ENCODE data around the gene WDR70. TPM values are rescaled to one million over a fixed set of nuclear protein-coding genes. Genes with fewer than 3 reads are reported as not detected.
"Not testable (repeated sequence)": the region's sequence is repeated elsewhere in the genome, so short reads cannot be mapped to it uniquely, and the experiment has no call there.

Gene WDR70
- 10 to 100 TPM; 30.3 to 33.6 (median 32.6) TPM for total RNA-seq

DNA sequence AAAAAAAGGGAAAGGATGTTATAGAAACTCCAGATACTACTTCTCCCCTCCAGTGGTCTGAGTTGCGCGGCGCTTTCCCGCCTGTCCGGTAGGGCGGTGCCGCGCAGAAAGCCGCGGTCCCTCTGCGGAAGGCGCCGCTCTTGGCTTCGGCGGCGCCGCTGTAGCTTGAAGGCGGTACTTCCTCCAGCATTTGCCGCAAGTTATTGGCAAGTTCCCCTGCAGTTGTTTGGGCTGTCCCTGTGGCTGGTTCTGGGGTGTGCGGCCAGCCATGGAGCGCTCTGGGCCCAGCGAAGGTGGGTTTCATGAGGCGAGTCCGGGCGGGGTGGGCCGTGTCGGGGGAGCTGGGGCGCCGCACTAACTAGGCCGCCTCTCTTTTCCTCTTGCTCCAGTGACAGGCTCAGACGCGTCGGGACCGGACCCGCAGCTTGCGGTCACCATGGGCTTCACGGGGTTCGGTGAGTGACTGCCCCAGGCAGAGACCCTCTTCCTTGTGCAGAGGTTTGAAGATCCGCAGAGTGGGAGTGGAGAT lies at the start of gene WDR70:
WDR70 (plus strand) TSS at position 219 of the 529 bp plus-strand sequence; CDS start at position 269, 50 bp downstream.
- TF ChIP-seq, protein P1, sequence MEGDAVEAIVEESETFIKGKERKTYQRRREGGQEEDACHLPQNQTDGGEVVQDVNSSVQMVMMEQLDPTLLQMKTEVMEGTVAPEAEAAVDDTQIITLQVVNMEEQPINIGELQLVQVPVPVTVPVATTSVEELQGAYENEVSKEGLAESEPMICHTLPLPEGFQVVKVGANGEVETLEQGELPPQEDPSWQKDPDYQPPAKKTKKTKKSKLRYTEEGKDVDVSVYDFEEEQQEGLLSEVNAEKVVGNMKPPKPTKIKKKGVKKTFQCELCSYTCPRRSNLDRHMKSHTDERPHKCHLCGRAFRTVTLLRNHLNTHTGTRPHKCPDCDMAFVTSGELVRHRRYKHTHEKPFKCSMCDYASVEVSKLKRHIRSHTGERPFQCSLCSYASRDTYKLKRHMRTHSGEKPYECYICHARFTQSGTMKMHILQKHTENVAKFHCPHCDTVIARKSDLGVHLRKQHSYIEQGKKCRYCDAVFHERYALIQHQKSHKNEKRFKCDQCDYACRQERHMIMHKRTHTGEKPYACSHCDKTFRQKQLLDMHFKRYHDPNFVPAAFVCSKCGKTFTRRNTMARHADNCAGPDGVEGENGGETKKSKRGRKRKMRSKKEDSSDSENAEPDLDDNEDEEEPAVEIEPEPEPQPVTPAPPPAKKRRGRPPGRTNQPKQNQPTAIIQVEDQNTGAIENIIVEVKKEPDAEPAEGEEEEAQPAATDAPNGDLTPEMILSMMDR (IDR thresholded peaks at IDR 0.05; ENCODE audit: low read depth) = not testable (repeated sequence)

DNA sequence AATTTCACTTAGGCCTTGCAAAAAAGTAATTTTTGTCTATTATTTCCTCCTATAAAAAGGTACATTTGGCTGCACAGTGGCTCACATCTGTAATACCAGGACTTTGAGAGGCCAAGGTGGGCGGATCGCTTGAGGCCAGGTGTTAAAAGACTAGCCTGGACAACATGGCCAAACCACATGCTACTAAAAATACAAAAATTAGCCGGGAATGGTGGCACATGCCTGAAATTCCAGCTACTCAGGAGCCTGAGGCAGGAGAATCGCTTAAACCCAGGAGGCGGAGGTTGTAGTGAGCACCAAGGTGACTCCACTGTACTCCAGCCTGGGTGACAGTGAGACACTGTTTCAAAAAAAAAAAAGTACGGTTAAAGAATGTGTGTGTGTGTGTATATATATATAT lies 24.0 kb upstream of the WDR70 start:
- TF ChIP-seq, protein P1 (IDR thresholded peaks at IDR 0.05; ENCODE audit: low read depth) = no peak

GRCh38 chr5:37370550-37370863 lies 8.6 kb upstream of the WDR70 start:
- TF ChIP-seq, protein P1 (IDR thresholded peaks at IDR 0.05; ENCODE audit: low read depth) = no peak

DNA sequence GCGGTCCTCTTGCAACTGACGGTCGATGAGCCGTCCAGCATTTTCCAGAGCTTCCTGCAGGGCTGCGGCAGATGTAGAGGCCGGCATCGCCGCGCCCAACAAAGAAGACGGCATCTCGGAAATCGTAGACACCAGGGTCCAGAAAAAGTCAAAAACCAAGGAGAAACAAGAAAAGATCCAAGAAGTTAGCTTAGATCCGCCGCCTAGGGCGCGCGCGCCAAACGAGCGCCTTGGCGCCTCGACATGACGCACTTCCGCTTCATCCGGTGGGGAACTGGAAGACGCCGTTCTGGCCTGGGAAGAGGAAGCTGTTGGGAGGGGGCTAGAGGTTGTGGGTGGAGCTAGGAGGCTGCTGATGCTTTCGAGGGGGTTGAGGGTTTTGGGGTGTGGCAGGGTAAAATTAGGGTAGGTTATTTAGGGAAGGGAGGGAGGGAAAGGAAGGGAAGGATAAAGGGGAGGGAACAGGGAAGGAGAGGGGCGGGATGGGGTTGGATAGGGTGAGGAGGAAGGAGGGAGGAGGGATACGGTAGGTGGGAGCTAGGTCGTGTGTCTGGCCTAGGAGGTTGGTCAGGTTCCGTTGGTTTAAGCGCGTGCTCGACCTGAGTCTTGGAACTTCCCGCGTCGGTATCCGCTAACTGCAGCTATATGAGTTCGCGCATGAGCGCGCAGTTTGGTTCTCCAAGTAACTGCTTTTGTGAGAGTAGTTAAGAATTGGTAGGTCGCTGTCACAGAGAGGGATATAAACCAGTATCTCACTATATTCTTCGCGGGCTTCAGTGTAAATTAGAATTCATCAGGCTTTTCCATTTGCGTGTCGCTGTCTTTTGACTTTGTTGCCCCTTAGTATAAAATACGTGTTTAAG lies 8.0 kb upstream of the WDR70 start, which contains the start of gene NUP155:
NUP155 (minus strand) TSS at position 243 of the 863 bp plus-strand sequence; CDS start at position 114, 129 bp downstream.
- TF ChIP-seq, protein P1 (IDR thresholded peaks at IDR 0.05; ENCODE audit: low read depth) = no peak

DNA sequence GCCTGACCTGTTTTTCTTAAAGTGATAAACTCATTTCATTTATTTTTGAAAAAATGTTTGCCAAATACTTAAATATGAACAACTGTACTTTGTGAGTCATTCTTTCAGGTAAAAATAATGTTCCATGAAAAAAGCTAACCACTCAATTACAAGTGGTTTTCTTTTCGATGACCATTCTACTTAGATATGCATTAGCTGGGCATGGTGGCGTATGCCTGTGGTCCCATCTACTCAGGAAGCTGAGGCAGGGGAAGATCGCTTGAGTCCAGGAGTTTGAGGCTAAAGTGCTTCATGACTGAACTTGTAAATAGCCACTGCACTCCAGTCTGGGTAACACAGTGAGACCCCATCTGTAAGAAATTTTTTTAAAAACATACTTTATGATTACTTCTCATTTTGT lies 4.0 kb upstream of the WDR70 start:
- TF ChIP-seq, protein P1 (IDR thresholded peaks at IDR 0.05; ENCODE audit: low read depth) = no peak

DNA sequence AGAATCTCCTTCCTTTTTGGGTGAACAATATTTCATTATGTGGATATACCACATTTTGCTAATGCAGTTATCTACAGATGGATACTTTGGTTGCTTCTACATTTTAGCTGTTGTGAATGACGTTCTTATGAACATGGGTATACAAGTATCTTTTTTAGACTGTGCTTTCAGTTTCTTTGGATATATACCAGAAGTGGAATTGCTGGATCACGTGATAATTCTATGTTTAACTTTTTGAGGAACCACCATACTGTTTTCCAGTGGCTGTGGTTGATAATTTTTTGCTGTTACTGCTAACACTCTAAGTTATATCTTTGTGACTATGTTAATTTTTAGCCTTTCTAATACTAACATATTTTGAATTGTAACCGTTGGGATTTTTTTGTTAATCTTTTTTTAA lies 12.5 kb downstream of the WDR70 start:
- TF ChIP-seq, protein P1 (IDR thresholded peaks at IDR 0.05; ENCODE audit: low read depth) = no peak

DNA sequence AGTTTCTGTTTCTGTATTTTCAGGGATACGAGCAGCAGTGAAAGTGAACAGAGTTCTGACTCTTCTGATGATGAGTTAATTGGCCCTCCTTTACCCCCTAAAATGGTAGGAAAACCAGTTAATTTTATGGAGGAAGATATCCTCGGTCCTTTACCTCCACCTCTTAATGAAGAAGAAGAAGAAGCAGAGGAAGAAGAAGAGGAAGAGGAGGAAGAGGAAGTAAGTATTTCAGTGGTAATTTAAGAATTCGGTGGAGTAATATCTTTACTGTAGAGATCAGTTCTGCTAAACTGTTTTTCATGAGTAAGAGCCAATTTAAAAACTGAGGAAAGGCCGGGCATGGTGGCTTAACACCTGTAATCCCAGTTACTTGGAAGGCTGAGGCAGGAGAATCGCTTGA lies 17.2 kb downstream of the WDR70 start:
- TF ChIP-seq, protein P1 (IDR thresholded peaks at IDR 0.05; ENCODE audit: low read depth) = no peak

Data from subcutaneous adipose tissue (tissue), 4 donors.